HG02943 (cell line): Measurements from ENCODE around the gene HLF.

ENCODE experiments used
- ATAC-seq: cut with Tn5 transposase; IDR thresholded peaks from one replicate; pipeline ENCODE4 v1.9.1; 2021; ENCODE audit warnings: mild to moderate bottlenecking, low read depth, moderate library complexity; ENCODE audit not compliant: unreplicated experiment

The HLF gene

DNA sequence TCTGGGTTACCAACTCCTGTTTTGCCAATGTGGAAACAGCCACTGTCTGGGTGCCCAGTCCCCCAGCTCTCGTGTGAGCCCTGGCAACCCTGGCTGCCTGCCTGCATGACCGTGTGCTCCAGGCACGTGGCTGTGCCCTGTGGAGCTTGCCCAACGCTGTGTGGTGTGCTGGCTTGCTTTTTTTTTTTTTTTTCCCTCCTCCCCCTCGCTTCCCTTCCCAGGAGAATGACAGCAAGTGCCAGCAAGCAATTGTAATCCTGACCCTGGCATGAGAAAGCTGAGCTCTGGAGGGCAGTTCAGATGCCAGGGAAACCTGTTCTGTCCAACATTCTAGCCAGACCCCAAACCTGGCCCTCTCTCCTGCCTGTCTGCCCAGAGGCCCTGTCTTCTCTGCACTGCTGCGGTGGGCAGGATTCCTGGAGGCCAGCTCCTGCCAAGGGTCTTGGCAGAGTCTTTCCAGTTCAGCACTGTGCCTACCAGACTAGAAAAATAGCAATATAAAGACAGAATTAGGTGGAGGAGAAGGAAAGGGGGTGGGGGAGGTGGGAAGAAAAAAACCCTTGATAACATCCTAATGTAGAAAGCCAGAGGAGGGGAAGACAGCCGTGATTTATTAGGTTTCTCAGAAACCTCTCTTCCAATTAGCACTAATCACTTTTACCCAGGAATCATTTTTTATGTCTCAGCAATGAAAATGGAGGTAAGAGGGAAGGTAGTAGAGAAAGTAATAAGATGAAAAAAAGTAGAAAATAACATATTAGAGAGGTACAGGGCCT lies 9.0 kb downstream of the HLF start:
- no peak for ATAC-seq

DNA sequence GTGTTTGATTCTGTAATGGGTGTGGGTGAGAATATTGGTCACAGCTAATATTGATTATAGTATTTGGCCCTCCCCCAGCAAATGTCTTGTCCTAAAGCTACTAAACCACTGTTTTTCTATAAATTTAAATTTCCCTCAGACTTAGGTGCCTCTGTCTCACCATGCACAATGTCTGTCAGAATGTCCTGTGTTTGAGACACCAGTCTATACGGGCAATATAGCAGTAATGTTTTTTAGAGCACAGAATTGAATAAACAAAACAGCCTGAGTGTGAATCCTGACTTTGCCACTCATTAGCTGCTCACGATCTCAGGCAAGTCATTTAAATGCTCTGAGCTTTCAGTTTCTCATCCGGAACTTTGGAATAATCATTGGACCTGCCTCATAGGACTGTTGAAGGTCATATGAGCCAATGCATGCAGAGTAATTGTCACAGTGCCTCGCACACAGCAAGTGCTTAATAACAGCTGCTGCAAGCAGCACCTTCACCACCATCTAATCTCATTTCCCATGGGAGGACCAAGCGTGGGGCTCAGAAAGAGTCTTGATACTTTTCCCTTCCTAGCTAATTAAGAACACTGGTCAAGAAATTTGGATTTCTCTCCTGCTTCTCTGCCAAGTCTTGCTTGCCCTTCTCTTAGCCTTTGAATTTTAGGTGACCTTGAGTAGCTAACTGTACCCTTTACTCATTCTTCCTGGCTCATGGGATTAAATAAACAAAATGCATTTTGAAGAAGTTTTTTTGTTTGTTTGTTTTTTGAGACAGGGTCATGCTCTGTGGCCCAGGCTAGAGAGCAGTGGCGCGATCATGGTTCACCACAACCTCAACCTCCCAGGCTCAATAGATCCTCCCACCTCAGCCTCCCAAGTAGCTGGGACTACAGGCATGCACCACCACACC lies 9.8 kb downstream of the HLF start:
- no peak for ATAC-seq

DNA sequence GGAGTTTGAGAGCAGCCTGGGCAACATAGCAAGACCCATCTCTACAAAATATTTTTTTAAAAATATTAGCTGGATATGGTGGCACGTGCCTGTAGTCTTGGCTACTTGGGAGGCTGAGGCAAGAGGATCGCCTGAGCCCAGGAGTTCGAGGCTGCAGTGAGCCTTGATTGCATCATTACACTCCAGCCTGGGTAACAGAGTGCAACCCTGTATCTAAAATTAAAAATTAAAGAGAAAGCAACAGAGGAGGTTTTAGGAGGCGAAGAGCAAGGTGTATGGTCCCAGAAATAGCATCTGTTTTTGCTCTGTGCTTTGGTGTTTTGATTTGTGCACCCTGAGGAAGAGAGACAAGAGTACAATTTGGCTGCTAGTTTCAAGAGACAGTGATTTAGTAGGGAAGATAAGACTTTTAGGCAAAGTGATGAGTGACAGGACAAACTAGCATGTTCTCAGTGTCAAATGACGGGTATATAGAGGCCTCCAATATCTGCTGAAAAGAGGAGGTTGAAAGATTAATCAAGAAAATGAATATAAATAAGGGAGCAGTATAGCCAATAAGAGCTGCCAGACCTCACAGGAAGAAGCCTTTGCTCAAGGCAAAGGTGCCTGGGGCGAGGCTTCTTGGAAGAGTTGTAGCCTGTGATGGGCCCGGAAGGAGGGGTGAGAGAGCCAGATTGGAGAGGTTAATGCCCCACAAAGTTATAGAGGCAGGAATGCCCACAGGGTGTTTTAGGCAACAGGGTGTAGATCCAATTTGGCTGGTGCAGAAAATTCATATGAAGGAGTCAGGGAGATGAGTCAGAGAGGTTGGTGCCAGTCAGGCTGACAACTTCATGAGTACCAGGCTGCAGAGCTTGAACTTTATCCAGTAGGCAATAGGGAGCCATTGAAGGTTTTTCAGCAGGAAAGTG lies 11.4 kb downstream of the HLF start:
- ATAC-seq: no peak

DNA sequence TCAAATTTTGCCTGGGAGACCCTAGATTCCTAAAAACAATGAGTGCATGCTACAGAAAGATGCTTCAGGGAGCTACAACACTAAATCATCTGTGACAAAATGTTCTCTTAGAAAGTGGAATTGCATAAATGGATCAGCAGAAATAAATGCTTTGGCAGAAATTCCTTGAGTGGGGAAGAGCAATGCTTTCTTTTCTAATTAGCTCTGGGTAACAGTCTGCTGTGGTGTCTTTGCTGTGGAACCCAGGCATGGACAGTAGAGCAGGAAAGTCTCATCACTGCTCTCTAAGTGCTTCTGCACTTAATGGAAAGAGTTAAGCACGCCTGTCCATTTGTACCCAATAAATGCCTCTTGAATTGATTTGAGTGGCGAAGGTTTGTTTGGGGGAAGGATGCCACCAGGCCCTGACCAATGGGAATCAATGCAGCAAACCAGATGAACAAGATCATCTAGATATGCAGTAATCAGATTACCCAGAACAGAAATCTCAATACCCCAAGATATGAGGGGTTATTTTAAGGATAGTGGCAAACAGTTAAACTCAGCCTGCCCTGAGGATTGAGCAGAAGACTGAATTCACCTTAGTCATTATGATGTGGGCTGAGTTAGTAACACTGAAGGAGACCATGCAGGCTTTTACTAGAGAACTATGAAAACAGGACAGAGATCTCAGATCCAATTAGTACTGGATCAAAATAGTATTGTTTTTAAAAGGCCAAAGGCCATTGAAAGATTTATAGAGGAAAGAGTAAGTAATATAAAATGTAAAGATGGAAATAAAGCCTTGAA lies 13.6 kb downstream of the HLF start:
- no peak for ATAC-seq

DNA sequence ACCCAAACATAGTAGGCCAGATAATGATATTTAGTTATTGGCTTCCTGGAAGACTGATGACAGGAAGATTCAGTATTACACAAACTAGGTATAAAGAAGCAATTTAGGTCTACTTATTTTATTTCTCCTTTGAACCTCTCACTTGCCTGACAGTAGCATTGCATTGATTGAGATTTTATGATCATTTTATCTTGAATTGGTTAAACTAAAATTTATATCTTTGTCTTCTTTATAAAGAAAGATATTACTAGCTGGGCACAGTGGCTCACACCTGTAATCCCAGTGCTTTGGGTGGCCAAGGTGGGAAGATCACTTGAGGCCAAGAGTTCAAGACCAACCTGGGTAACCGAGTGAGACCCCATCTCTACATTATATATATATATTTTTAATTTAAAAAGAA lies 14.4 kb downstream of the HLF start:
- no peak for ATAC-seq

DNA sequence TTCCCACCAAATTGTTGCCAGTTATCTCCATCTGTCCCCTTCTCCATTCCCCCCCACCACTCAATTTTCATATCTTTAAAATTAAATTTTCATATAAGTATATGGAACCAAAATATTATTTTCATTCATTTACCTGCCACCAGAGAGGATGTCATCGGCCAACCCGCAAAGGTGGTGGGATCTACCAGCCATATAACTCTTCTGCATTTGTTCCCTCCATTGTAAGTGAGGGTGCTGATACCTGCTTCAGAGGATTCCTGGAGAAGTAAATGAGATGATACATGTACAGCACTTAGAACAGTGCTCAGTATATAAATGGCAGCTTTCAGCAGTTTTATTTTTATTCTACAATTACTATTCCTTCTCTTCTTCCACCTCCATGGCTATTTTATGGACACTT lies 15.0 kb downstream of the HLF start:
- no peak for ATAC-seq

DNA sequence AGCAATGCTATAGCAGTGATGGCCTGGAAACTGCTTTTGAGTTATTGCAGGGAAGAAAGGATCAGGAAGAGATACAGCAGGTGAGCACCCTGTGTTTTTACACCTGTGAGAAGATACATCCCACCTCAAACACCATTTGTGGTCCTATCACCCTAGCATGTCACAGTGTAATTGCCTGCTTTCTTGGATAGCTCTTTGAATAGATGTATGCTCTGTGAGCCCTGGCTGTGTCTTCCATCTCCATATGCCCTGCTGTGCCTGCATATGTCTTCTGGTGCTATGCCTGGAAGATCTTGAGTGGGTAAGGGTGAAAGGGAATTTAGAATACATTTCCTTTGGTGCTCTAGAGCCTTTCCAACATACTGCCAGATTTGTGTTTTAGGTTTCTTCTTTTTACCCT lies 15.5 kb downstream of the HLF start:
- ATAC-seq: no peak

DNA sequence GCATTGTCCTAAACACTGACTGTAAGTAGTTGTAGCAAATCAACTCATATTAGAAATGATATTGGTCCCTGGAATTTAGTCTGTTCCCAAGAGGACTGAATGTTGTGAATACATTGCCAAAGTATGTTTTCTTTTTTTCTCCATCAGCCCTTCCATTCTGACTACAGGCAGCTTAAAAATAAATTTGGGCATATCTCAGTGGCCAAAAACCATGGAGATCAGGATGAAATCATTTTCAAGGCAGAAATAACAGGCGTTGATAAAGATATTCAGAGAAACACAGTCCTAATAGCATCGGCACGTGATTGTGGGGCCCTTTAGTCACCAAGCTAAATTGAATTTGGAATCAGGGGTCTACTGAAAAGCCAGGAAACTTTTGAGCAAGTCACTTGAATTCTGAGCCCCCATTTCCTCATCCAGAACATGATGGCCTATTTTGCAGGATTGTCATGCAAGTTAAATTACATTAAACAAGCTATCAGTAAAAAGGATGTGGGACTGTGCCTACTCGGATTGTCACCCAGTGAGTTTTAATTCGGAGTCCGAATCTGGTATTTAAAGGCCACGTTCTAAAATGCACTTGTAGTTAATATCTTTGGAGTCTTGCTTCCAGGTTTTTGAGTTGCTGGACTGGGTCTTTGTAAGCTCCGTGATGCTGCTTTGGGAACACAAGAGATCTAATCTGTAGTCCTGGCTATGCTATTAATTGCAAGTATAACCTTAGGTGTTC lies 17.1 kb downstream of the HLF start:
- ATAC-seq: no peak

DNA sequence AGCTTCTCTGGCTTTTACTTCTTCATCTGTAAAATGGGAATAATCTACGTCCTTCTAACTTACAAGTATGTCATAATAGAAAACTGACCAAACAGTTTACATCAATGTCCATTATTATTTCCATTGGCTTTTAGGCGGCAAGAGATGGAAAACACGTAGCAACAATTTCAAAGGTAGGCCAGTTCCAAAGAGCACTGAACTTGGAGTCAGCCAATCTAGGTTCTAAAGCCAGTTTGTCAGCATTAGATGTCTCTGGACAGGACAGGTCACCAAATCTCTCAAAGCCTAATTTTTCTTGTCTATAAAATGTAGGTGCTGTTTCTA lies 17.6 kb downstream of the HLF start:
- no peak for ATAC-seq

DNA sequence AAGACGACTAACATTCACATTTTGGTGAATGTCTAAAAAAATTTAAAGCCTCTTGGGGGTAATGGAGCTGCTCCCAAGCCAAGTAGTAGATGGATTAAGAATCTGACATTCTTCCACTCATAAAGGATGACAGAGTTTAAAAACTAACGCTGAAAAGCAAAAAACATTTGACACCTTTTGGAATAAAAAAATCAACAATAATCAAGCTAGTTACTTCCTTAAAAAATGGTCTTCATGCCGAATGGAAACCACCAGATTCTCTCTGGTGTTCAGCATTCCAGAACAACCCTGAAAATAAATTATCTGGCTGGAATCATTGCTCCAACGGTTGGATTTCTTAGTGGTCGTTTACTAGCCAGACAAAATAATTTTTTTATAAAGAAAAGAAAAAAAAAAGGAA lies 18.0 kb downstream of the HLF start:
- ATAC-seq: no peak

DNA sequence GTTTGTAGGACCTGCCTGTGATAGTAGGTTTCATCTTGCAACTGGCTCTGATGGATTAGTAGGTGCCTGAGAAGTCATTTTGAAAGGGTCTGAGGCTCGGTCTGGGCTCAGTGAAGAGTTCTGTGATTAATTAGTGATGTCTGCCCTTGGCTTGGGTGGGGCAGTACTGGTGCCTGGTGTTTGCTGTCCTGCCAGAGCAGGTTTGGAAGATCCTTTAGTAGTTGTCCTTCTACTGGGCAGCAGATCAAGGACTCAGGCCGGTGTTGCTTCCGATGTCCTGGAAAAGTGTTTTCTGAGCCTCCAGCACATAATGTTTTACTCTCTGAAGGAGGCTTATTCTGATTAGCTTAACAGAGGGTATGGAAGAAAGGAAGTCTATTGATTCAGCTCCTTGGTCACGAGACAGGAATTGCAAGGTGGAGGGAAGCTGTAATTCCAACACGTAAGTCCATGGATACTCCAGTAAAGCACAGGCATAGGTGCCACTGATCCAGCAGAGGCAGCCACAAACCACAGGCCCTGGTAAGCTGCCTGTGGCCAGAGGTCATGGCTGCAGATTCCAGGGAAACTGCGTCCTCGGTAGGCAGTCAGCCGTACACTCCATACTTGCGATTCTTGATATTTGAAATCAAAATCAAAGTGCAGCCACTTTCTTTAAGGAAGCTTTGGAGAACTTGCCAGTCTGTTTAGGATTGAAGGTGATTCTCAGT lies 18.7 kb downstream of the HLF start:
- no peak for ATAC-seq

DNA sequence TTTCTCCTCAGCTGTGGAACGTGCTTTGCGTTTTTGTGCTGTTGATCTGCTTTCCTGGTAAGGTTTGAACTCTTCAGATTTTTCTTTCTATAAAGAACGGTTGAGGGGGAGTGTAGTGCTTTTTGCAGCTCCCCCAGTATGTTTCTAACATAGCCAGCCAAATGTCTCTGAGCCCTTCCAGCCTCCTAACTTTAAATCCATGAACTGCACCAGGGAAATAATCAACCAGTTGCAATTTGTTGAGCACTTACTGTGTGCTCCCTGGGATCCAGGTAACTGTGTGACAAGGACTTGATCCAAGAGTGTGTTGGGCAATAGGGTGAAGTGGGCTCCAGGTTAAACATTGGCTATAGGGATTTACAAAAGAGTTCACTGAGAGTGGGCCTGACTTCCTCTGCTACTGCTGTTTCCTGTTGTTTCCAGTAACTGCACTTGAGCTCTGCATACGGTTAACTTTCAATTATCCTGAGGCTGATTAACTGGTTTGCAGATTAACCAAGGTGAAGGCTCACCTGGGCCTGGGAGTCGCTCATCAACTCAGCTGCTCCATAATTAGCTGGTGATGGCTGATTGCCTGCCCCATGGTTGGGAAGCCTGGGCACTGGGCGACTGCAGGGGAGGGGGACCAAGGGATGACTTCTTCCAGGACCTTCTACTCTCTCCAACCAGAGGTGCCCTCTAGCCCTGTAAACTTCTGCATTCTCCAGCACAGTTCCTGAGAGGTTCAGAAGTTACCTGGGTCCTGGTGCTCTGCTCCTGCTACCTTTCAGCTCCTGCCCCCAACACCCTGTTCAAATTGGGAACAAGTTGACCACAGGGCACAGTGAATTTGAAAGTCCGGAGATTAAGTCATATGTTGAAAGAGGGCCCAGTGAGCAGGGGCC lies 19.5 kb downstream of the HLF start:
- no peak for ATAC-seq

DNA sequence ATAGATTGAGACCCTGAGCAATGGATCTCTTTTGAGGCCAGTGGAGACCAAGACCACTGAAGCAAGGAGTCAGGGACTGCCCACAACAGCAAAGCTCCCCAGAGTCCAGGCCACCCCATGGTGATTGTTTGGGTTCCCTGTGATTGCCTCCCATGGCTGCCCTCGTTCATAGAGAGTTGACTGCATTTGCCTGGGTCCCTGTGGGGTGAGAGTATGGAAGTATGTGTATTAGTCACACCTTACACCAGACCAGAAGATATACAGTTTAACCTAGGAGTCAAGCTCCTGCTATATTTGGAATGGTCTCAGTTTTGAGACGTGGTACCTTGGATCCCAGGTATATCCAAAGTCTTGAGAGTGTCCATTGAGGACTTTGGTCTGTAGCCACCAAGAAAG lies 20.2 kb downstream of the HLF start:
- ATAC-seq: no peak

DNA sequence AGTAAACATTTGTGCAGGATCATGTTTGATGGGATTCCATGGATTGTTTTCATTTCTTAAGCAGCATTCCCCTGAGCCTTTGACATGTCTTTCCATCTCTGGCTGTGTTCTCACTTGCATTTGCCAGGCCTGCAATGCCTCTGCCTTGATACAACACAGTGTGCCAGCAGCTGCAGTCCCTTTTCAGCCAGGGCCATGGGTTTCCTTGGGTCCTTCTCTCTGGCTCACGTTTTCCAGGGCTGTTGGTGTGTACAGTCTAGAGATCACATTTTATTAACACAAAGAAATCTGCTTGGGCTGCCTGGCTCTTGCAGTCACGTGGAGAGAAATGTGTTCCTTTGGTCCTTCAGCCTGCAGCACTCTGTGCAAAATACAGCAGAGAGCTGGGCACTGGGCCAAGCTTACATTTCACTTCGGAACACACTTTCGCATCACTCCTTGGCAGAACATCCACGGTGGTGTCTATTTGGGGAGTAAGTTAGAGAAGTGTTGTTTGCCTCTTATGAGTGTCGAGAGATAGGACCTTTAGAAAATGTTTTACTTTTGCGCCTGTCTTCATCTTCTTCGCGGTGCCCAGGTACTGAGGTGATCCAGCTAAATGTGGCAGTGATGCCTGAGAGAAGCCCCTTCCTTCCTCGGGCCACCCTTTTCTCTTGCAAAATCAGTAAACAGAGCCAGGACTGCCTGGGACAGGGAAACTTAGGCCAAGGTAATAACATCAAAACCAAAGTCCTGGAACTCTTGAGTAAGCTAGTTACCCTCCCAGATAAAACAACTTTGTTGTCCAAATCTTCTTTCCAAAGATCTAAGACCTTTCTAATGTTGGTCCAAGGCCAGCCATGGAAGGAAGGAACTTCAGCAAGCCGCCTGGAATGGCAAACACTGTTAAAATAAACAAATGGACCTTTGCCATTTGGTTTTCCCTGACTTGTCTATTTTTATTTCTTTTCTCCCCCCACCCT lies 20.9 kb downstream of the HLF start:
- ATAC-seq: no peak

DNA sequence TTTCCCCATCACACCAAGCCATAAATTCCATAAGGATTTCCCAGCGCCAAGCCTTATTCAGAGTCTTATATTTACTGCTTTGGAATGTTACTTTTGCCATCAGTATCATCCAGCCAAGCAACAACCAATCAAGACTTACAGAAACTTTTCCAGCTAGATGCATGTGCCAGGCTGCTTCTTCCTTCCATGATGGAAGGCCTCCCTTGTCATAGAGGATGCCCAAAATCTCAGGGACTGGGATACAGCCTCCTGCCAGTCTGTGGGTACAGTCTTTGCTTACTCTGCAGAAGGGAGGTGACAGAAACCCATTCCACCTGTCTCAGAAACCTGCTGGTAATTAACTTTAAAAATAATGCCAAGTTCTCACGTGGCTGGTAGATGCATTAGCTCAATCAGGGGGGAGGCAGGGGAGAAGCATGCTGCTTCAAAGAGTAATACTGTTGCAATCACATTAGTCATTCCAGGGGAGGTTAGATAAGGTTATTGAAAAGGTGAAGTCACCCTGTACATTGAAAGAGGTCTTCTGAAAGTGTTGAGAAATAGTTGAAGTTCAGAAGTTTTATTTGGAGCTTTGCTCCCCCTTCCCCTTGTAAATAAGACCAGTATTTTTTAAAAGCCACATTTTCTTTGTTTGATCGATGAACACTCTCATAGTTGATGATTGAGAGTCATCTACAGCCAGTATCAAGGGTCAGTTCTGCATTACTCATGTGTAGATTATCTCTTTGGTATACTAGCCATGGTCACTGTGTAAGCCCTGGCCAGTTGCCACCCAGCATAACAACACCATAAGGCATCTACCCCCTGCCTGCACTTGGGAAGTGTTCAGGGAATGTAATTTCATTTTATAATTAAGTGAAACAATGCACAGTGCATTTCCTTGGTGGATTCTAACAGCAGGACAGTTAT lies 22.2 kb downstream of the HLF start:
- no peak for ATAC-seq
